Activated CD8-positive, alpha-beta memory T cell treated with anti-CD3 and anti-CD28 coated beads, Interleukin-2, amount 50 U/mL, for 24 hours (primary cell): ENCODE data around the gene SDHB.

Source experiments
- DNase-seq: peaks from one replicate; pipeline ENCODE4 v3.0.0-alpha.2; 2020; ENCODE audit errors: extremely low read depth

Gene SDHB

GRCh38 chr1:16969057-16969611 lies 84.7 kb downstream of the SDHB start:
- no peak for DNase-seq
